SK-N-SH treated with all-trans-retinoic acid at 6 μM for 48 hours (cell line): ENCODE measurements around the gene CCDC183.

ENCODE experiments used
- ISL1 ChIP-seq: fragments of 250-450 bp; sonication (Bioruptor Pico); IDR thresholded peaks from 2 replicates; pipeline ENCODE4 v2.1.2; 2022; ENCODE audit warnings: mild to moderate bottlenecking, moderate library complexity
- RARB ChIP-seq: fragments of 250-450 bp; sonication (Bioruptor Pico); IDR thresholded peaks from 2 replicates; pipeline ENCODE4 v1.8.0; 2021; ENCODE audit warnings: mild to moderate bottlenecking, moderate library complexity
- TF ChIP-seq, protein P1 (sequence below): fragments of 250-450 bp; sonication (Bioruptor Pico); IDR thresholded peaks from 2 replicates; pipeline ENCODE4 v1.8.0; 2020; ENCODE audit warnings: mild to moderate bottlenecking, moderate library complexity, borderline replicate concordance

DNA sequence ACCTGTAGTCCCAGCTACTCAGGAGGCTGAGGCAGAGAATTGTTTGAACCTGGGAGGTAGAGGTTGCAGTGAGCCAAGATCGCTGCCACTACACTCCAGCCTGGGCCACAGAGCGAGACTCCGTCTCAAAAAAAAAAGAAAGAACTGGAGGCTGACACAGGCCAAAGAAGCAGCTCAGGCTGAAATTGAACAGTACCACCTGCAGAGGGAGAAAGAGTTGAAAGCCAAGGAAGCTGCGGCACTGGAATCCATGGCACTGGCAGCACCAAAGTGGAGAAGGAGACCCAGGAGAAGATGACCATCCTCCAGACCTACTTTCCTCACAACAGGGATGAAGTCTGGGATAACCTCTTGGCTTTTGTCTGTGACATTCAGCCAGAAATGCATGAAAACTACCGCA, 16.3 kb upstream of the CCDC183 start:
- TF ChIP-seq ISL1 (CRISPR knock-in tag): no peak
- no peak for TF ChIP-seq RARB (CRISPR knock-in tag)
- TF ChIP-seq, protein P1, sequence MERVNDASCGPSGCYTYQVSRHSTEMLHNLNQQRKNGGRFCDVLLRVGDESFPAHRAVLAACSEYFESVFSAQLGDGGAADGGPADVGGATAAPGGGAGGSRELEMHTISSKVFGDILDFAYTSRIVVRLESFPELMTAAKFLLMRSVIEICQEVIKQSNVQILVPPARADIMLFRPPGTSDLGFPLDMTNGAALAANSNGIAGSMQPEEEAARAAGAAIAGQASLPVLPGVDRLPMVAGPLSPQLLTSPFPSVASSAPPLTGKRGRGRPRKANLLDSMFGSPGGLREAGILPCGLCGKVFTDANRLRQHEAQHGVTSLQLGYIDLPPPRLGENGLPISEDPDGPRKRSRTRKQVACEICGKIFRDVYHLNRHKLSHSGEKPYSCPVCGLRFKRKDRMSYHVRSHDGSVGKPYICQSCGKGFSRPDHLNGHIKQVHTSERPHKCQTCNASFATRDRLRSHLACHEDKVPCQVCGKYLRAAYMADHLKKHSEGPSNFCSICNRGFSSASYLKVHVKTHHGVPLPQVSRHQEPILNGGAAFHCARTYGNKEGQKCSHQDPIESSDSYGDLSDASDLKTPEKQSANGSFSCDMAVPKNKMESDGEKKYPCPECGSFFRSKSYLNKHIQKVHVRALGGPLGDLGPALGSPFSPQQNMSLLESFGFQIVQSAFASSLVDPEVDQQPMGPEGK: no peak
